Activated CD4-positive, alpha-beta T cell treated with anti-CD3 and anti-CD28 coated beads, Interleukin-2, amount 50 U/mL, for 48 hours (primary cell): ENCODE data around the gene ADCY10.
"Not testable (repeated sequence)": the region's sequence is repeated elsewhere in the genome, so short reads cannot be mapped to it uniquely, and the experiment has no call there.

Experiments
- DNase-seq, 2 experiments: peaks; one replicate each; pipeline ENCODE4 v3.0.0-alpha.2; 2020

ADCY10 gene

DNA sequence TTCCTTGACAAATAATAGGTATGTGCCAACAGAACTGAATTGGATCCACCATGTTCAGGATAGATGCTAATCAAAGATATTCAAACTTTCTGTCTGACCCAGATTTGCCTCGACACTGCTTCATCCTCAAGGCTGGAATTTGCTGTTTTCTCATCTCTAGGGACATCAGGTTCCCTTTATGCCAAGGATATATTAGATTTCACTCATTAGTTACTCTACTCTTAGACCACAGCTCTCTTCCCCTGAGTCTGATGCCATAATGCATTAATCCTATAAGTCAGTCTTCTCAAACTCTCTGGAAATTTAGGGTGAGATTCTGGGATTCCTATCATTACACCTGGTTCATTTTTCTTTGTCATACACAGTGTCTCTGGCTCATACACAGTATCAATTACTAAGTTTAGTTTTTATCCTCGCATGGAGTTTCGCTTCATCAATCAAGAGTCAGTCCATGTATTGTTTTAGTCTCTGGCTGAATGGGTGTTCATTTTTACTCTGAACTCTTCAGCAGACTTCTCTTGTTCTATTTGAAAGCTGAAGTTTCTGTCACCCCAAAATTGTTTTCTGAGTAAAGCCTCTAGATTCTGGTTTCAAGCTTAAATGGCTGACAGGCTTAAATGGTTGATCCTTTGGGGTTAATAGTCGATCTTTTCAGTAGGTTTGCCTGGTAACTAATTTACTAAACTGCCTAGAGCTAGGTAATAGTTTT, 13.3 kb upstream of the ADCY10 start:
- DNase-seq: no peak

DNA sequence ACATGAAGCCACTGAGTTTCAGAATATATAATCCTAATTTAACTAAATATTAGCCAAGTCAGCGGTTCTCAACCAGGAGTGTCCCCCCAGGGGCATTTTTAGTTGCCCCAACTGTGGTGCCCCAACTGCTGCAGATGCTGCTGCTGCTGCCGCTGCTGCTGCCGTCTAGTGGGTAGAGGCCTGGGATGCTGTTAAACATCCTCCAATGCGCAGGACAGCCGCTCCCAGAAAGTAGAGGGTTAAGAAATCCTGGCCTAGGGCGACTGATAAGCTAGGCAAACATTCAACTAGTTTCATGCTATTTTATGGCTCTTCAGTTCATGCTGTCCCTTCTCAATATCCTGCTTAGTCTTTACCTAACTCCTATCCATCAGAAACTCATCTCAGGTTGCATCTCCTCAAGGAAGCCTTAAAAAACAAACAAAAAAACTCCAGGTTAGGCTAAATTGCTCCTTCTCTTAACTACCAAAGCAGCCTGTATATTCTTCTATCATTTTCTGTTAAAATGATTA, 12.6 kb upstream of the ADCY10 start:
- DNase-seq: no peak

DNA sequence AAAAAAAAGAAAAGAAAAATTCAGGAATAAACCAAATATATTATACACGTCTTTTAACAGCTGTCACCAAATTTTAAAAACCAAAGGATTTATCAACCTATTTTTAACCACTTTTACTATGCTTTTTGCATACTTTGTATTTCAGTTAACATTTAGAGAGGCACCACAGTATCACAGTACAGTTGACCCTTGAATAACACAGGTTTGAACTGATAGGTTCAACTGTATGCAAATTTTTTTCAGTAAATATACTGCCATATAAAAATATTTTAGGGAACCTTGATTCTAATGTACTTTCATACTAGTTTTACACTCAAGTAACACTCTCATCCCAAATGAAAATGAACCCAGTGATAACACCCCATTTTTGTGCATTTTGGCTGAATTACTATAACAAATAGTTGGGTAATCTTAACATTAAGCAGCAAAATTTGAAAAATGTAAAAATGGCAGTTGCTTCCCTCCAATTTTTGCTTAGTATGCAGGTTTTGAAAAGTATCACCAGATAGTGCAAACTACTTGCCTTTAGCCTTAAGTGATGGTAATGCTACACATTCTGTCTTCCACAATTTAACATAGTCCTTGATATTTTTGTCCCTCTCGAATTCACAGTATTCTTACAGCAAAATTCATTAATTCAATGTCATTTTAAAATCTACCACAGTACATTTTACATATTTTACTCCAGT, 10.8 kb upstream of the ADCY10 start:
- DNase-seq: no peak

DNA sequence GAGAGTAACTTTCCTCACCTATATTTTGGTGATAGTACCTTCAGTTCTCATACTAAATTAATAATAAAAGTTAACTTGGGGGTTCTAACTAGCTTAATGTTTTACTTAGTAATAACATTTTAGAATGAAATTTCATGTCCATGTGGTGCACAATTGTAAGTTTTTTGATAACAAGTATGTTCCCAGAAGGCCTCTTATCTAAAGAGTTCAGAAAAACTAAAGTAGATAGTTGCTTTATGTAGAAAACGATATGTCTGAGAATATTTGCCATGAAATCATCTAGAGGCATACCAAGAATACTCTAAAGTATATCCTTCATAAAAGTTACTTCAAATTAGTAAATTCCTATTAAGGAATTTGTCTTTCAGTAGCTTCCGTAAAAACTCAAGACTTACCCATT, 10.2 kb upstream of the ADCY10 start:
- no peak for DNase-seq

GRCh38 chr1:167923324-167924056, 9.6 kb upstream of the ADCY10 start:
- no peak for DNase-seq

- DNase-seq: no peak
Observed at GRCh38 chr1:167922611-167923074, 8.7 kb upstream of the ADCY10 start.

- no peak for DNase-seq
Observed at GRCh38 chr1:167922023-167922422, 8.1 kb upstream of the ADCY10 start.

GRCh38 chr1:167916766-167917511, 3.0 kb upstream of the ADCY10 start:
- no peak for DNase-seq

DNA sequence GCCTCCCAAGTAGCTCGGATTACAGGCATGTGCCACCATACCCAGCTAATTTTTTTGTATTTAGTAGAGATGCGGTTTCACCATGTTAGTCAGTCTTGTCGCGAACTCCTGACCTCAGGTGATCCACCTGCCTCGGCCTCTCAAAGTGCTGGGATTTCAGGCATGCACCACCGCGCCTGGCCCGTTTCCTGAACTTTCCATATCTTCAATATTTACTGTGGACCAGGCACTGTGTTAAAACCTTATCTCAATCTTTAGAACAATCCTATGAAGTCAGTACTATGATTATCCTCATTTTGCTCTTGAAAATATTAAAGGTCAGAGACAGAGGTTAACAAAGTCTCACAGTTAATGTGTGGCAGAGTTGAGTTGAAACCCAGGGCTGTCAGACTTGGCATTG, 1.6 kb upstream of the ADCY10 start:
- no peak for DNase-seq

DNA sequence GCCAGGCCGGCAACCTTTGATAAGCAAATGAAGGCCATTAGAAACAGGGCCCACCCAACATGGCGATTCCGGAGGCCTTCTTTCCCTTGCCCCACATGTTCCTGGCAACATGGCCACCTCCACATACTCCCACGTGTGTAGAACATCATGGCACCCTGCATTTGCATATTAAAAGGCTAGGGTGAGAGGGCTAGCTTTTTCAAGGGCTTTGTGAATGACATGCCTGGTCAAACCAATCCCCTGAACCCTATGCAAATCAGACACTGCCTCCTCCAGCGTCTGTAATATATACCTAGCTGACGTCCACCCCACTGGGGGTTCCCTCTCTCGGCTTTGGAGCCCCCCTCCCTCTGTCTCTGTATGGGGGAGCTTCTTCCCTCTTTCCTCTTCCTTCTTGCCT, 1.6 kb downstream of the ADCY10 start:
- DNase-seq: no peak

- no peak for DNase-seq
Observed at GRCh38 chr1:167911413-167911812, 2.5 kb downstream of the ADCY10 start.

DNA sequence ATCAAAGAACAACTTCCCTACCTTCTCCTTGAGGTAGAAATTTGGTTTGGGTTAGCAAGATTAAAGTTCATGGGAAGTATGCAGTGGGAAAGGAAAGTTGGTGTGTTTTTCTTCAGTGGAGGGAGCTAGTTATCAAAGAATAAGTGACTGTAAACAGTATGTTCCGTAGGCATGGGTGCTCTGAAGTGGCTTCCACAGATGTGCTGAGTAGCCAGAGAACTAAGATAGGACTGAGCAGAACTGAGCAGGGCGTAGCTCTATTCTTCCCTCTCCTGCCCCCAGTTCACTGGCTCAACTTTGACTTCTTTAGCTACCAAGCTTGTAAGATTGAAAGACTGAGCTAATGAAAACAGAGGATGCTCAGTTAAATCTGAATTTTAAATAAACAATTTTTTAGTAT, 3.4 kb downstream of the ADCY10 start:
- no peak for DNase-seq

DNA sequence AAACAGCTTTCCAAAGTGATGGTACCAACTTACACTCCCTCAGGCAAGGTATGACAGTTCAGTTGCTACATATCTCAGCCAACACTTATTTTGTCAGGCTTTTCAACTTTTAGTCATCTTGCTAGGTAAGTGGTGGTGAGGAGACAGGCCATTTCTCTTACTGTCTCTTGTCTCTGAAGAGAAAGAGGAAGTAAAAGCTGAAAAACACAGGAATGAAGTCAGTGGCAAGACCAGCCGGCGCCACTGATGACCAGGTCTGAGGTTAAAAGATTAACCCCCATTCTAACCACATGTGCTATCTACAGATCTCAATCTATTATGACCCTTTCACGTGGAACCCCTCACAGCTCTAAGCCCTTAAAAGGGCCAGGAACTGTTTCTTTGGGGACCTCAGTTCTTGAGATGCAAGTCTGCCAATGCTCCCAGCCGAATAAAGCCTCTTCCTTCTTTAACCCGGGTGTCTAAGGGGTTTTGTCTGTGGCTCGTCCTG, 4.2 kb downstream of the ADCY10 start:
- DNase-seq: no peak

DNA sequence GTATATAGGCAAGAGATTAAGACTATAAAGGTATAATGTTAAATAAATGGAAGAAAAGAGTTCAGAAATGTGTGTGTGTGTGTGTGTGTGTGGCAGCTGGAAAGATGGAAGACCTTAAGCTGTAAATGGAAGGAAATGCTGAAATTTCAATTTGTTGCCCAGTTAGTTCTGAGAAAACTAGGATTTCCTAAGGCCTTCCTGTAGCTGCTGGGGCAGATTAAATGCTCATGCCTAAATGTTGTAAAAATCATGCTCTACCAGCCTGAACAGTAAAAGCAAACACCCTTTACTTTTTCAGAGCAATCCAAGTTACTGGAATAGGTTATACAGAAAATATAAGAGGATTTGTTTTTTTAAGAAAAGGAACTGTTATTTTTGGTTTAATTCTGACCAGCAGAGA, 8.3 kb downstream of the ADCY10 start:
- DNase-seq: no peak

- DNase-seq: no peak
Observed at GRCh38 chr1:167905182-167905581, 8.8 kb downstream of the ADCY10 start.

GRCh38 chr1:167904652-167905130, 9.2 kb downstream of the ADCY10 start:
- DNase-seq: no peak

GRCh38 chr1:167900907-167901306, 13.0 kb downstream of the ADCY10 start:
- no peak for DNase-seq

DNA sequence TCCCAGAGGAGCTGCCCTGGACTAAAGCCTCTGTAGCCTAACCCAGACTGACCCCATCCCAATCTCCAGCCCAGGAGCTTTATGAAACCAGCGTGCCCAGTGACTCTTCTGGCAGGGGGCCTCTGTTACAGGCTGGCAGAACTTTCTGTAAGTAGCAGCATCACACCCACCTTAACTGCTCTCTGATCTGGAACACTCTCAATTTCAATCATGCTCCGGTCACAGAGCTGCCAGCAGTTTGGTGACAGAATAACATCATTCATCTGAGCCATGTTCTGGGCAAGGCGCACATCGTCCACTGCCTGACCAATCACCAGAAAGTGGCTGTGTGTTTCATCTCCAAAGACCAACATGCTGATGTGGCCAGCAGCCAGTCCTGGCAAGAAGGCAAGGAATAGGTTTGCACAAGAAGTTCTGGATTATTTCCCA, 14.7 kb downstream of the ADCY10 start:
- no peak for DNase-seq

GRCh38 chr1:167898578-167899222, 15.2 kb downstream of the ADCY10 start:
- no peak for DNase-seq

- no peak for DNase-seq
Observed at GRCh38 chr1:167893798-167894197, 20.1 kb downstream of the ADCY10 start.

GRCh38 chr1:167890400-167890799, 23.5 kb downstream of the ADCY10 start:
- no peak for DNase-seq

GRCh38 chr1:167887187-167887586, 26.7 kb downstream of the ADCY10 start:
- not testable (repeated sequence) for DNase-seq
